Measurements from ENCODE around the gene PRR5L.

Gene PRR5L

DNA sequence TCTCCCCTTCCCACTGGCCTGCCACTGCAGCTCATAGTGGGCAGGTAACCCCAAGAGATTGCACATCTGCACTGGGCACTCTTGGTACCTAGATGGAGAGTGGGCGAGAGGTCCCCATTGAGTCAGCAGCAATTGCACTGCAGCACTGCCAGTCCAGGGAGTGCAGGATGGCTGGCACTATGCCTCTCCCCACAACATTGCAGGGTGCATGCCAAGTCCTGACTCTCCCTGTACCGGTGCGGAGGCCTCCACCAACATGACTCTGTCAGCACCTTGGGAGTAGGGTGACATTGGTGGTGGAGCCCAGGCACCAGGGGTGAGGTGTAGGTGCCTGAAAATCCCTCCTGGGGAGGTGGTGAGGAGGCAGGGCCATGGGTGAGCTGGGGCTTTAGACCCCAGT is 131.8 kb downstream of the PRR5L start:
- no peak for DNase-seq (ENCODE audit: low read depth in 4 of 4, low spot score in 1 of 4)

DNA sequence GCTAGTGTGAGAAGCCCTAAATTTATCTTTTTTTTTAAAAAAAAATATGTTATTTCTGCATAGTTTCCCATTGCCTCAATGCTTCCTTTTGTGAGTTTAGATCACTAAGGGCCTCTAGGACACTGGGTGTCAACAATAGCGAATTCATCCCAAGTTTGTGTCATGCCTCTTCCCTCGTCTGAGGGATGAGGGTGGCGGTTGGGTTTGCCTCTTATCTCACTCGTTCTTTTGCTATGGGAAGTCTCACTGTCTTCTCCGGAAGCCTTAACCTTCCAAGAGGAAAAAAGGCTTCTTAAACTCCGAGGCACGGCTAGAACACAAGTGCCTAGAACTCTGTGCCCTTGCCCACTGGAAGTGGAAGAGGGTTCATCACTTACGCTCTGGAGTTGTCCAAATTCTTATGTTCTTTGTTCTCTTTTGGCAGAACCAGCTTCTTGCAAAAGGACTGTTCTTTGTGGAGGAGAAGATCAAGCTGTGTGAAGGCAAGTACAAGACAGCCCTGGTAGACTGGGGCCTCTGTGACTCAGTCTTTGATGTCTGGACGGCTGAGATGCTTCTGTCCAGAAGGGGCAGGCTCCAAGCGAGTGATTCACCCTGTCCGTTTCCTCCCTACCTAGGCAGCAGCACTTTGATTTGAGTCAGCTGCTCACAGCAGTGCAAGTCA is 135.5 kb downstream of the PRR5L start:
- DNase-seq (ENCODE audit: low read depth in 4 of 4, low spot score in 1 of 4): no peak

DNA sequence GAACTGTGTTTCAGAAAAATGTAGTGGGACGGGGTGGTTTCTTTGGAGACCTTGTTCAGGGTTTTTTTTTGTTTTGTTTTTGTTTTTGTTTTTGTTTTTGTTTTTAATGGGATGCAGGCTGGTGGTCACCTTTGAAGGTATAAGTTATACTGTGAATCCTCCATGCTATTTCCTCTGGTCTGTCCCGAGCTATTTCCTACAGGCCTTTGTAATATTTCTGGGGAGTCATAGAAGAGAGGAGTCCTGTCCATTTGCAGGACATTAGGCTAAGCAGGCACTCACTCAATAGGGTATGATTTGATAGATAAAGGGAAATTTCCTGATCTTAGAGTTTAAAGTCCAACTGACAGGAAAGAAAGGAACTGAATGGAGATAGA is 136.0 kb downstream of the PRR5L start:
- DNase-seq (ENCODE audit: low read depth in 4 of 4, low spot score in 1 of 4): no peak

DNA sequence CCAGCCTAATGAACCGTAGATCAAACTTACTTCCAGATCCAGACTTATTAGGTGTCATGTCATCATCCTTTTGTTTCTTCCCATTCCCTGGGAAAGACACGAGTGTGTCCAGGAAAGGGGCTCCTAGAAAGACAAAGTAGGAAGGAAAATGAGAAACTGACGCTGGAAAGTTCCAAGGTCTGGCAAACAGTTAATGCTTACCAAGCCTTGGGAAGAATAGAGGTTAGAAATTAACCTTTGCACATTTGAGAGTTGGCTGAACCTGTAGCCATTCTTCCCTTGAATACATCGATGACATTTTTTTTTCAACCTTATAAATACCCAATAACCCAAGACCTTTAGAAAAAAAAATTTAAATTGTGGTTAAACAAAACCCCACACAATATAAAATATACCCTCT is 136.7 kb downstream of the PRR5L start:
- DNase-seq (ENCODE audit: low read depth in 4 of 4, low spot score in 1 of 4): no peak

- no peak for DNase-seq (ENCODE audit: low read depth in 4 of 4, low spot score in 1 of 4)
These were observed 140.0 kb downstream of the PRR5L start for GRCh38 chr11:36436064-36436463.

DNA sequence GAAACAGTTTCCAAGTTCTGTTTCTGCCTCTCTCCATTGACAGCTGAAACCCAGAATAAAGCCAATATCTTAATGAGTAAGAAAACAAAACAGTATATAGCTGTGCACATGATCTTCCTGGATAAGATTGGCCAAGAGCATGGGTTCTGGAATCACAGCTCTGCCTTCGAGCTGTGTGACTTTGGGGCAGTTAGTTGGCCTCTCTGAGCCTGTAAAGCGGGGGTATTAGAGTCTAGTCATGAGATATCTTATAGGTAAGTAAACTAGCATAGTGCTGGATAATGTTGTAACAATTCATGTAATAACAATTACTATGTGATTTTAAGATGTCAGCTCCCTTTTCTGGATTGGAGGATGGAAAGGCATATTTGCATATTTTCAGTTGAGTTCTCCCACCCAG is 140.5 kb downstream of the PRR5L start:
- DNase-seq (ENCODE audit: low read depth in 4 of 4, low spot score in 1 of 4): no peak

DNA sequence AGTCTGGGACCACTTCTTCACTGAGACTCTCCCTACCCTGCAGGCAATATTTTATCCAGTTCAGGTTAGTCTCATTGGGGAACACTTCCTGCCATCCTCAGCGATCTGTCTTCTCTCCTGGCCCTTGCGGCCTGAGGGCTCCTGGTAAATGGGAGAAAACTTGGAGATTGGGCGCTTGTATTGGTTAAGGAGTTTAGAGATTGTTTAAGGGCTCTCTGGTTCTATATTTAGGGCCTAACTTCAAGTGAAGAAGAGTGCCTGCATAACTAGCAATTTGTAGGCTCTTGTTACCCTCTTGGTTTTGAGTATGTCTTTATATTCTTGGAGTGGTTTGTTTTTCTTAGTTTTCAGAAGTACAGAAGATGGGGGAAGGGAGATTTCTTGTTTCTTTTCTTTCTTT is 141.3 kb downstream of the PRR5L start:
- no peak for DNase-seq (ENCODE audit: low read depth in 4 of 4, low spot score in 1 of 4)

DNA sequence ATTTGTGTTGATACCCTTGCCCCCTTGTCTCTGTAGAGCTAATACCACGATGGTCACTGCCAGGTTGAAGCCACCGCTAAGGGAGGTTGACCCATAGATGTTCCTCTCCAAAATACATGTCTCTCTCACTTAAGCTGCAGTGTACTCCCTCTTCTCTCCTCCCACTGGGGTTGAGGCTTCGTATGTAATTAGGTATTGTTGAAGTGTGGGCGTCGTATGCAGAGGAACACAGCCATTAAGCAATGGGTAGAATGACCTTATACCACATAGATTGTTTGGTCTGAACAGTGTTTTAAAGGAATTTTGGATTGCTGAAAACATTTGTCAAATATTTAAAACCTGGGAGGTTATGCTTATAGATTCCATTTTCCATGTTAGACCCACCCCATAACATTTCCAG is 142.0 kb downstream of the PRR5L start:
- DNase-seq (ENCODE audit: low read depth in 4 of 4, low spot score in 1 of 4): no peak

DNA sequence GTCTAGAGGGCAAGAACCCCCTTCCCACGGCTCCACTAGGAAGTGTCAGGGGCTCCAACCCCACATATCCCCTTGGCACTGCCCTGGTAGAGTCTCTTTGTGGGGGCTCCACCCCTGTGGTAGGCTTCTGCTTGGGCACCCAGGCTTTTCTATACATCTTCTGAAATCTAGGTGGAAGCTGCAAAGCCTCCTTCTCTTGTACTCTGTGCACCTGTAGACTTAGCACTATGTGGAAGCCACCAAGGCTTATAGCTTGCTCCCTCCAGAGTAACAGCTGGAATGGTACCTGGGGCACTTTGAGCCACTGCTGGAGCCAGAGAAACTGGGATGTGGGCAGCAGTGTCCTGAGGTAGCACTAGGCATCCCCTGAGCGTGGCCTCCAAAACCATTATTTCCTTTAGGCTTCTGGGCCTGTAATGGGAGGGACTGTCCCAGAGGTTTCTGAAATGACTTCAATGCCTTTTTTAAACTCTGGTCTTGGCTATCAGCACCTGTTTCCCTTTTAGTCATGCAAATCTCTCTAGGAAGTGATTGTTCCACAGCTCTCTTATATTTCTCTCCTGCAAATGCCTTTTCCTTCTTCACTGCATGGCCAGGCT is 145.6 kb downstream of the PRR5L start:
- DNase-seq (ENCODE audit: low read depth in 4 of 4, low spot score in 1 of 4): no peak

DNA sequence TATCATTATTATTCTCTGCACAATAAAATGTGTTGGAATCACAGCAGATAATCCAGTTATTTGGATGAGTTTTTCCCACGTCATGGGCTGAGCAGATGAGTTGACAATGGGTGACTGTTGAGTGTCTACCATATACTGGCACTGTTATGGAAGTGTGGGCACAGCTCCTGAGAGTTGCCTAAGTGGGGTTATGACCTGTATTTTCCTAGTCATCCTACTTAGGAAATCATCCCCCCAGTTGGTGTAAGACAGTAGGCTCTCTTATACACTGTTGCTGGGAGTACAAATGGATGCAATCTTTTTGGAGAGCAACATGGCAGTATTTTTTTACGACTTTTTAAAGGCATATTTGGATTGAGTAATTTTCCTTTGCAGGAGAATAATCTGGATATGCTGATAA is 147.6 kb downstream of the PRR5L start:
- no peak for DNase-seq (ENCODE audit: low read depth in 4 of 4, low spot score in 1 of 4)

GRCh38 chr11:36446135-36446534 is 150.0 kb downstream of the PRR5L start:
- DNase-seq (ENCODE audit: low read depth in 4 of 4, low spot score in 1 of 4): no peak

DNA sequence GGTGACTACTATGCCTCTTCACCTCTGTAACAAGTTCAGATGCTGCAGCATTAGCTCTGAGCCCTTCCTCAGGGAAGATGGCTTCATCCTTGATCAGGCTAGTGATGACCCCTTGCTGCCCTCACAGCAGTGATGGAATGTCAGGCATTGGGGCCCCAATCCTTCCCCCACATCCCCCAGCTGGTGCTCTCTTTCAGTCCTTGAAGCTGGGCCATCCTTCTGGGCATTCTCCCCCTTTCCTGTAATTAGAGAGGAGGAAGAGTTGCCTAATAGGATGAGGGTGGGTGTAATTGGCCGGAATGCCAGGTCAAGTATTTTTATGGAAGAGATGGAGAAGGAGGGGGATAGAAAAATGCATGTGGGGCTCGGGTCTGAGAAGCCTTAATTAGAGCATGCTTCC is 151.4 kb downstream of the PRR5L start:
- no peak for DNase-seq (ENCODE audit: low read depth in 4 of 4, low spot score in 1 of 4)

DNA sequence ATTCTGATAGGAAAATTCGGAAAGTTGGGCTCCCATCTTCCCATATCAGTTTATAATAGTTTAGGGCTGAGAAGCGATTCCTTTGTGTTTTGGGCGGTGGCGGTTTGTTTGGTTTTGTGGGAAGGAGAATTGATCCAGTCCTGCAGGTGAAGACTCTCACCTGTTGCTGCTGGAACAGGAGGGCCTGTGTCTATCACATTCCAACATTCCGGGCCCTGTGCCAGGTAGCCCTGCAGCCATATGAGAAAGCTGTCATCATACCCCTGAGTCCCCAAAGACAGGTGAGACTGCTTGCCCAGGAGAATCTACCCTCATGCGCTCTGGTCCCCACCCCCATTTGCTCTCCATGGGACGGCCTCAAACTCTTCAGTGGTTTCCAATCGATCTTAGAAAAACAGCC is 151.9 kb downstream of the PRR5L start:
- DNase-seq (ENCODE audit: low read depth in 4 of 4, low spot score in 1 of 4): no peak

DNA sequence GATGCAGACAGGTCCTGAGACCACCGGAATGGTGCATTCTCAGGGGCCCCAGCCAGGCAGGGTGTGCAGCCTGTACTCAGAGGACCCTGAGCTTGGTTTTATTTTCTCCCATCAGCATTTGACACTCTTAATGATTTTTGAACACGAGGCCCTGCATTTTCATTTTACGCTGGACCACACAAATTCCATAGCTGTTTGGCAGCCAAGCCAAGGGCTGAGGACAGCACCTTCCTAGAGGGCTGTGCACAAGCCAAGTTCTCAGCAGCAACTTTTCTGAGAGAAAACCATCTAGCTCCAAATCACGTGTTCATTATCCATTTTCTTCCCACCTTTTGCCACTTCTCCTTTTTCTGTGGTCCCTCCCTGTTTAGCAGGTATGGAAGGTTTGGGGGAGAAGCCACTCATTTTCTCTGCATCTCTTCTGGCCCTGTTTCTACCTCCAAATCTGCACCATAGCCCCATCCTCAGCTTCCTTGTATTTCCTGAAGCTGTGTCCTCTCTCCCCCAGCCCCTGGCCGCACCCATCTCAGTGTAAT is 153.5 kb downstream of the PRR5L start:
- no peak for DNase-seq (ENCODE audit: low read depth in 4 of 4, low spot score in 1 of 4)

GRCh38 chr11:36450110-36450572 is 154.1 kb downstream of the PRR5L start:
- DNase-seq (ENCODE audit: low read depth in 4 of 4, low spot score in 1 of 4): no peak

GRCh38 chr11:36451045-36451444 is 155.0 kb downstream of the PRR5L start:
- no peak for DNase-seq (ENCODE audit: low read depth in 4 of 4, low spot score in 1 of 4)

DNA sequence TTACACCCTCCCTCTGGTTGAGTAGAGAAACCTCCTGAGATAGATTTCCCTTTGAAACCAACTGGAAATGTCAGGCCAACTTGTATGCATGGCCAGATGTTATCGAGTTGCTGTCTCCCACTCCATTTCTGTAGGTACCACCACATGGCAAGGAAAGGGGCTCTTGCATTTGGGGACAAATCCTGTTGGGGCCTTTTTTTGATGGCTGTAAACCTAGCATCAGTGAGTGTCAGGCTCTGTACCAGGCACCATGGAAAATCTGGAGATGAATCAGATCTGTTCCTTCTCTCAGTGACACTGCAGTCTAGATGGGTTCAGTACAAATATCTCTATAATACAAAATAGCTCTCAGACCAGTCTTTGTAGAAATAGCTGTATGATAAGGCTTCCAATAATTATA is 155.6 kb downstream of the PRR5L start:
- DNase-seq (ENCODE audit: low read depth in 4 of 4, low spot score in 1 of 4): no peak

DNA sequence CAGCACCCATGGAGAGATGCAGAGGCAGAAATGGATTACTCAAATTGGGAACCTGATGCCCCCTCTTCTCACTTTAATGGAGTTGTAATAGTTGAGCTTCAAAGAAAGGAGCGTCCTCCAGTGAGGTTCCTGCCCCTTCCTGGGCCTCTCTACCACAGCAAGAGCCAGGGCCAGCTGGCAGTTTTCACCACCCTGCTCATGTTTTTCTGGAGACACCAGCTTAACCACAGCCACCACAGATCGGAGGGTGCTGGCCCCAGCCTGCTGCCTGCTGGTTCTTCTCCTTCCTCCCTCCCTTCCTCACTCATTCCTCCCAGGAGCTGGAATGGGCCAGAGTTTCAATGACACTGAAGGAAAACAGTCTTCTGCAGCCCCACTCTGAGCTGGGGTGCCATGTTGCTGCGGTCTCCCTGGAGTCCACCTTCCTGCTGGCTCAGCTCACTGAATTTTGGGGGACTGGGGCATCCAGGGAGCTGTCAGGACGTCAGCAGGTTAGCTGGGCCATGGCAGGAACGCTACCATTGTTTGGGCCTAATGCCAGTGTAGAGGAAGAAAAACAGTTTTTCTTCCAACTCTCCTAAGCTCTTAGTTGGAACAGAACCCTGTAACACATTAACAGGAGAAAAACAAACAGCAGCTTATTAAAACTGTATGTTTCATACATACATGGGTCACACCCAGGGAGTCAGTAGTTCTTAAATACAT is 156.3 kb downstream of the PRR5L start:
- DNase-seq (ENCODE audit: low read depth in 4 of 4, low spot score in 1 of 4): no peak

- no peak for DNase-seq (ENCODE audit: low read depth in 4 of 4, low spot score in 1 of 4)
These were observed 156.9 kb downstream of the PRR5L start for GRCh38 chr11:36452961-36453360.

DNA sequence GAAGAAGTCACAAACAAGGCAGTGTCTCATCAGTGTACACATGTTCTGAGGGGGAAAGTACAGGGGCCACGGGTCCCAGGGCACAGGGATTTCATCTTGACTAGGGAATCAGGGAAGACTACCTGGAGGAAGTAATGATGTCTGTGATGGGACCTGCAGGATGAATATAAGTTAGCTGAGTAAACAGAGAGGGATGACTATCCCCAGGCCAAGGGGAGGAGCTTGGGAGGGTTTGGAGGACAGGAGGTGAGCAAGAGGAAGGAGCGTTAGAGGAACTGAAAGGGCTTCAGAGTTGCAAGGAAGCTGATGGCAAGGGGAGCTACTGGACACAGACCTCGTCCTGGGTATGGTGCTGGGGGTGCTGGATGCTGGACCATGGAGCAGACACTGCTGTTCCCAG is 157.6 kb downstream of the PRR5L start:
- no peak for DNase-seq (ENCODE audit: low read depth in 4 of 4, low spot score in 1 of 4)

- DNase-seq (ENCODE audit: low read depth in 4 of 4, low spot score in 1 of 4): no peak
These were observed 158.5 kb downstream of the PRR5L start for GRCh38 chr11:36454551-36454940.

DNA sequence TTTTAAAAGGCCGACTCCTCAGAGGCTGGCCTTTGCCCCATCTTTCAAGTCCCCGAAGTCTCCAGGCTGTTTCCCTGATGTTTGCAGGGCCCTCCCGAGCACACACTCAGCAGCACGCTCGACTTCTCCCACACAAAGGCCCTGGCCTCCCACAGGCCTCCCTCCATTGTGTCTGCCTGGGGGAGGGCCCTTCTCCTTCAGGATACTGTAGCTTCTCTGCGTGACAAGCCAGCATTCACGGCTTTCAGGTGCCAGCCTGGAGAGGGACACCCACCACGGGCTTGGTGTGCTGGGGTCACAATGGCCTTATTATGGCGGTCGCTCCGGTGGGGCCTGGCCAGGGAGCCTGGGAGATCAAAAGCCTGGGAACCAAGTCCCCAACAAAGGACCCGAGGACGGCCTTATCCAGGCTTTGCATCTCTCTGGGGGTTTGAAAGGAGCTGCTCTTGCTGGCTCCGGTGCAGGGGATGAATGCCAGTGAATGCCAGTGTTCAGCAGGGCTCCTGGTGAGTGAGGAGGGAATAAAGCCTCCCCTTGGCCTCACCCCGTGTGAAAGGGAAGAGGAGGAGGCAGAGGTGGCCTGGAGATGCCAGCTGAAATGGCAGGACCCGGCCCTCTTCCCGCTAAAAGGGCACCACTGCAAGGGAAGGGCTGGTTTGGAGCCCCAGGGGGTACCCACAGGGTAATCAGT is 159.0 kb downstream of the PRR5L start:
- DNase-seq (ENCODE audit: low read depth in 4 of 4, low spot score in 1 of 4): no peak

Data from stimulated activated CD4-positive, alpha-beta T cell treated with anti-CD3 and anti-CD28 coated beads, Interleukin-1b, Interleukin-23, amount 100 ng/mL, for 24 hours (primary cell).